Right forelimb (tissue), 1 donor: ENCODE results near the gene SPATA9.
"Not testable (repeated sequence)": the region's sequence is repeated elsewhere in the genome, so short reads cannot be mapped to it uniquely, and the experiment has no call there.

Source experiments
- DNase-seq: peaks from one replicate; pipeline ENCODE4 v3.0.0-alpha.2; 2018

SPATA9 gene

DNA sequence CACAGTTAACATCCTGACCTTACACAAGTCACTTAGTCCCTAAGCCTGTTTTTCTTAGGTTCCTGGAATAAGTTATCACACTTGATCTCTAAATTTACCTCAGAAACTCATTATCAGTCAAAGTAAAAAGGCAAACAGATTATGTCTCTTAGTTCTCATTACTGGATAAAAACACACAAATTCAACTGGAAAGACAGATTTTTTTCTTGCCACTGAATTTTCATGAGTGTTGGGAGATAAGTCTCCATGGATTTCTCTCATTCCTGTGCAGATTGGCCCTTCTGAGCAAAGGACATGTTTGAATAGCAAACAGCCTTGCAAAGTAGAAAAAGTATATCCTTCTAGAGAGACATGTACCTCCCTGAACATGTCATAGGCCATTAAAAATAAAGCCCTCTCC, 10.2 kb downstream of the SPATA9 start:
- no peak for DNase-seq

DNA sequence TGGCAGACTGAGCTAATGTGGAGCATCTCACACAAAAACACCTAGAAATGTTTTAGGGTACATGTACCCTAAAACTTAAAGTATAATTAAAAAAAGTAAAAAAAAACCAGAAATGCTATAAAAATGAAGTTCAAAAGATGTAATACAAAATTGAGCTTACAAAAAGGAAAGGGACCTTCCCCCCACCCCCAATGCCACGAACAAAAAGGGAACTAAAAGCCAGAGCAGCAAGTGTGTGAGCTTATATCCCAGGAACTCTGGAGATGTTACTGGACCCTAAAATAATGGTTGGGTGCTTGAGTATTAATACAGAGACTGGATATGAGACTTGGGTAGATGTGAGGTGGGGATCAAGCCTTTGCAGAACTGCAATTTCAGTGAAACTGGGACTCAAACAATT, 11.0 kb downstream of the SPATA9 start:
- no peak for DNase-seq

DNA sequence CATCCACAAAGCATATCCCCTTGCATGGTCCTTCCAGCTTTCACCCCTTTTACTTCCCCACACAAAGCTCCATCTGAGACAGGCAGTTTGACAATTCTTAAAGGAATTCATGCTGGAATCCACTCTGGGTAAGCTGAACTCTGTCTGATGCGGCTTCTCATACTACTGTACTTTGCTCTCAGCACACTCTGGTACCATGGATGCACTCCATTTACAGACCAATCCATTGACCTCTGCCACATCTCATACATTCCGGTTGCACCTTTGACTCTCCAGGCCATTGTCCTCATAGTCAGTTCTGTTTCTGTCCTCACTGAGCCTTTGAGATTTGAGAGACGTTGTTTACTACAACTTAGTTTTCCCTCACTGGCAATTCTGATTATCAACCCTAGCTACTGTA, 12.2 kb downstream of the SPATA9 start:
- no peak for DNase-seq

DNA sequence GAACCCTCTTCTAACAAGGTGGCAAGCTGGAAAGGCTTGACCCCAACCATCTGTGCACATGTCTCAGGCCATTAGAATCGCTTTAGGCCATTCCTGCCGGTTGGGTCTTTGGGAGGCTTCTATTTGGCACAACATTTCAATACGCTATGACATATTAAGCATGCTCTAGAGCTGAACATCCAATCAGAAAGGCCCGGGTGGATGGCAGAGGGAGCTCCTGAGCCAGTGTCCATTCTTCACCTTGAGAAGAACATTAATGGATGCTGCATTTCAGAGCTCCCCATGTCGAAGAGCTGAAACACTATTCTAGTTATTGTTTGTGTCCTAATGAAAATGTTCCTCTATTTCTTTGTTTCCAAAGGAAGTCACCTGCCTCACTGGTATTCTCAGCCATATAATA, 12.8 kb downstream of the SPATA9 start:
- DNase-seq: no peak

DNA sequence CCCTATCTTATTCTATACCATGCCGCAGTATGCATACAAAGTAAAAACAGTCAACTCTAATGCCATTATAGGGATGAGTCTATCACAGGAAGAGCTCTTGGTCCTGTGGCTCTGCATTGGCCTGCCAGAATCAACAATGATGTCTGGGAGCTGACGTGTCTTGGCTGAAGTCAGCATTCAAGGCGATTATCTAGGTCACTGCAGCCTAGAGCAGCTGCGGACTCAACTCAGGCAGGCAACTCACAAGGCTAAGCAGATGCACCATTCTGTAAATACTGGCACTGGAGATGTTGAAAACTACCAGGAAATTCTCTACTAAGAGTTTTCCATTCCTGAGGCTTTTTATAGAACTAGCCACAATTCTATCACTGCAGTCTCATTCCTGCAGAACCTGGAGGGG, 13.3 kb downstream of the SPATA9 start:
- no peak for DNase-seq

DNA sequence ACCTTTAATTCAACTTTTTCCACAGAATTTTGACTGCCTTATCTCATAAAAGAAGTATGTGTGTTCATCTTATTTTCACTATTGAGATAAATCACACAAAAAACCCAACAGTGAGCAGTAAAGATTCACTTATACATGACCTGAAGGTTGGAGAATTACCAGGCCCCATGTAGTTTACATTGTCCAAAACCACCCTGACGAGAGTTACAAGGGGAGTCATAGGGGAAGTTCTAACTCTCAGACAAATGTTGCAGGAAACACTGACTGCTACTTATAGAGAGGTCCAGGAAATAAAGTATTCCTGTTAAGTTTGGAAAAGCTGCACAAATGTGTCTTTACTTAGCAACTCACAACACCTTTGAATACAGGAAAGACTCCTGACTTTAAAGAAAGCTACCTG, 14.1 kb downstream of the SPATA9 start:
- no peak for DNase-seq

DNA sequence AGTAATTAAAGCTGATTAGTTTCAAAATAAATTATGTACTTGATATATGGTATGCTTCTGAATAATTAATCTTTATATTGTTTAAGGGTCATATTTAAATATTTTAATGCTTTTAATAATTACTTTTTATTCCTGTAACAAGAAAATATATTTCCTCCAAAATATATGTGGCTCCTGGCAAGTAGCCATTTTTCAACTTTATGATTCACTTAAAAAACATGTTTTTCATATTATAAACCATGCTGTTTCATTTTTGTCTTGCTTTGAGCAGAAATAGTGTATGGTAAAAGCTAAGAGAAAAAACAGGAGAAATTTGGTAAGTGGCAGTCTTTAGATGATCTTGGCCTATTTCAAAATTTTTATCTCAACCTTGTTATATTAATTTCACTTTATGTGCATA, 14.6 kb downstream of the SPATA9 start:
- no peak for DNase-seq

DNA sequence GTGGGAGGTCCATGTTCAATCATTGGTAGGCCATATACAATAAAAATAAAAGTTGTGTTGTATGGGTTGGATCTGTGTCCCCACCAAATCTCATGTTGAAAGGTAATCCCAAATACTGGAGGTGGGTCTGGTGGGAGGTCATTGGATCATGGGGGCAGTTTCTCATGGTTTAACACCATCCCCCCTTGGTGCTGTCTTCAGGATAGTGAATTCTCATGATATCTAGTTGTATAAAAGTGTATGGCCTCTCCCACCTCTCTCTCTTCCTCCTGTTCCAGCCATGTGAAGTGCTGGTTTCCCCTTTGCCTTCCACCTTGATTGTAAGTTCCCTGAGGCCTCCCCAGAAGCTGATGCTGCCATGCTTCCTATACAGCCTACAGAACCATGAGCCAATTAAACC, 15.1 kb downstream of the SPATA9 start:
- DNase-seq: no peak

DNA sequence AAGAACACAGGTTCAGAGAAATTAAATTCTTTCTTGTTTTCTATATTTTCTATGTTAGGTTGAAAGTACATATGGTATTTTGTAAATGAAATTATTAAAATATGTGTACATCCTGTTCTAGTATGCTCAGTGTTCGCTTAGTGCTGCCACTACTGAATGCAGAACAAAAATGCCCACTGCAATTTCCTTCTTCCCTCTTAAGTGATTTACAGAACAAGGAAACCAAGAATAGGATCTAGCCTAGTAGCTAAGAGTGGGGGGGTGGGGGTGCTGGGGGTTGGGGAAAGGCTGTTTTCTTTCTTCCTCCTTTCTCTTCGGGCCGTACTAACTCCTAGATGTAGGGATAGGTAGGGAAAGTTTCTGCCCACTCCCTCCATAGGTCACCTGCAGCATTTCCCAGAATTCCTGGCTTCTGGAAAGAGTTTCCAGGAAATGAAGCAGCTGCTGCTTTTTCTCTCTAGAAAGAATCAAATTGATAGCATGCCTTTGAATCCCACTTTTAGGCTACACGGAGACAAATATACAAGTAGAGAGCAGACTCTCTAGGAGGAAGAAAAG, 15.7 kb downstream of the SPATA9 start:
- no peak for DNase-seq

DNA sequence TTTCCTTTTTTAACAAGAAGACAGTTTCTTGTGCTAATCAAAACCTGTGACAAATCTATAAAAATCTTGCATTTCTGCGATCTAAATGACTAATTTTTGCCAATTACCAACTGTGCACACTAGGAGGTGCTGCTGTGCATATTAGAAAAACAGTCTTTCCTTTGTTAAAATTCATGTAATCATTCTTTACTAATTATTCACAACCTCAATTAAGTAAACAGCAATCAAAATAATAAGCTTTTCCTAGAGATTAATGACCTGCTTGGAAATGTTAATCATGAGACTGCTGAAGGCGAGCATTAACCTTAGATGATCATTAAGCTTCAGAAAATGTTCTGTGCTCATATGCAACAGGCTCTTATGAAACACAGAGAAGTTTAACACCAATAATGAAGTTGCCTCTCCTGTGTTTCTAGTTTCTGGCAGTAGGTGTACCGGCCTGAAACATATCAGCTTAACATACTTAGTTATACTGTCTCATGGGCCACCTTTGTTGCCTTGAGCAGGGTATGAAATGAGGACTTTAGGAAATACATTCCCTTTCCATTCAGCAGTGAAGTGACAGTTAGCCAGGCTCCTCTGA, 18.5 kb downstream of the SPATA9 start:
- no peak for DNase-seq

DNA sequence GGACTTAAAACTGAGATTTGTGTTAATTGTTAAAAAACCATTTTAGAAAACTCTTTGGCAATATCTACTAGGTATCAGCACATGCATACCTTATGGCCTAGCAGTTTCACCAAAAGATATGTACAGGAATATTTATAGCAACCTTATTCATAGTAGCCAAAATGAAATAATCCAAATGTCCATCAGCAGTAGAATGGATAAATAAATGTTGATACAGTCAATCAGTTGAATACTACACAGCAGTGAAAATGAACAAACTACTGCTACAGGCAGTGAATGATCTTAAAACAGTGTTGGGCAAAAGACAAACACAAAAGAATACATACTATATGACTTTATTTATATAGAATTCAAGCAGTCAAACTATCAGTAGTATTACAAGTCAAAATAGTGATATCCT, 19.8 kb downstream of the SPATA9 start:
- DNase-seq: no peak

DNA sequence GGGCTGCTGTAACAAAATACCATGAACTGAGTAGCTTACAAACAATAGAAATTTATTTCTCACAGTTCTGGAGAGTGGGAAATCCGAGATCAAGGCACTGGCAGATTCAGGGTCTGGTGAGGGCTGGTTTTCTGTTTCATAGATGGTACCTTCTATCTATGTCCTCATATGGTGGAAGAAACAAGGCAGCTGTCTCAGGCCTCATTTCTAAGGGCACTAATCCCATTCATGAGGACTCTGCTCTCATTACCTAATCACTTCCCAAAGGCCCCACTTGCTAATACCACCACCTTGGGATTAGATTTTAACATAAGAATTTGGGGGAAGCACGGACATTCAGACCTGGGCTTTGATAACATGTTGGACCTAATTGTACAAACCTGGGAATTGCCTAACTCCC, 22.7 kb downstream of the SPATA9 start:
- DNase-seq: no peak

DNA sequence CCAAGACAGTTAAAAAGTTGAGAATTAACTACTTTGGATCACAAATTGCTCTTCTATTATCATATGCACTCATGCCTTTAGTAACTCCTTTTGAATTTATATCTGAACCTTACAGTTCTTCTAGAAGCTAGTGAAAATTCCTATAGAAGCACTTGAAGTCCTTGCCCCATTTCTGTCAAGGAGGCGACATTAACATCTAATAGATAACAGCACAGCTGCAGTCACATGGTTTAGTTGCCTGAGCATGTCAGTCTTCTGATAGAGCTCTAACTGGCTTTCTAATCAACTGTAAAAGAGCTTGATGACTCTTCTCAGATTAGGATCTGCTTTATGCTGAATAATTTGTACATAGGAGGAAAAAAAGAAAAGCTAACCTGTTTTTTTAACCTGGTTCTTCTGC, 27.2 kb downstream of the SPATA9 start:
- DNase-seq: no peak

DNA sequence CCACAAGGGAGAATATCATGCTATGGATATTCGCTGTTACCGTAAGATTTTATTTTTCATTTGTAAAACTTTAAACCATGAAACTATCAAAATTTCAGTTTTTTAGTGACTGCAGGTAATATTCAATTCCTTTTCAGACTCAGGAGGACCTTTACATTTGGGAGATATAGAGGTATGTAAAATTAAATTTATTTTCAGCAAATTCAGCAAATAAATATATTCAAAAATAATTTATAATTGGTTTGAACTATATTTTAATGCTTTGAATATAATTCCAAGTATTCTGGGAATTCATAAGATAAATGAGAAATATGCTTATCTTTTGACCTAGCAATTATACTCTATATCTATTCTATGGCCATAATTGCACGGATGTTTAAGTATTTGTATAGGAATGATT, 28.6 kb downstream of the SPATA9 start:
- no peak for DNase-seq

DNA sequence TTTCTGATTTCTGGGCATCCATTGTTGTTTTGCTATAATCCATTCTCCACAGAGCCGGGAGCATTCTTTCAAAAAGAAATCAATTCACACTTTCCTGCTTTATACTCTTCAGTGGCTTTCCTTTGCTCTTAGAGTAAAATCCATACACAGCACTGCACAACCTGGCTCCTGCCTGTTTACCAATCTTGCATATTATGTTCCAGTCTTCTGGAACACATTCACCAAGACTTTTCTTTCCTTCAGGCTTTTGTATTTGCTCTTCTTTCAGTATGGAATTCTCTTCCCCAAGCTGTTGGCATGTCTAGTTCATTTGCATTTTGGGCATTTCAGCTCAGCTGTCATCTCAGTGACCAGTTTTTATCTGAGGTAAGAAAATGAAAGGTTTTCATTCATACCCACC, 29.9 kb downstream of the SPATA9 start:
- DNase-seq: no peak

DNA sequence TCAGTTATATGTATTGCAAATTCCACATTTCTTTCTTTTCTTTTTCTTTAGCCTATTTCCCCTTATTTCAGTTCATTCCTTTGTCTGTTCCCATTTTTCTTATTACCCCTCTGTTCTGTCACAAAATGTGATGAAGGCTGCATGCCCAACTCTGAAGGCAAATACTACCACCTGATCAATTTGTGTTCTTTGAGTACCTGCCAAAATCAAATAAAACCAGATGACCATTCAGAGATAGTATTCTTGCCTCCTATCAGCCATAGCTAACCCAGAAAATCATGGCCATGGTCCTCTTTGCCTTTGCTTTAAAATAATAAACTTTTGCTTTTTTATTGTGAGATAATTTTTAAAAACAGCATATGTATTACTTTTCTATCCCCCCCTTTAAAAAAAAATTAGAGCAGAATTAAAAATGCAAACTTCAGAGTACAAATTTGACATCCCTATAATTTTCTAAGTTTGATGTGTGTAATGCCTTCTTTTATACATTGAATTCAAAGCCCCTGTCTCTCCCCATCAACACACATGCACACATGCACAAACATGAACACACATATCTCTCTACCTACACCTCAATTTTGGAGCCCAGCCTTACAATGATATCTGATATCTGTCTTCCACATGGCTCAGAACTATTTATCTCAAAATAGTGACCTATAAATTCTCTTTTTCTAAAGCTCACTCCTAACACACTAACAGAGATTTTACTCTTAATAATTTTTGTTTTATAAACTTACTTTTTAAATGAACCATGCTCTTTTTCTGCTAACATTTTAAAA, 32.8 kb downstream of the SPATA9 start:
- DNase-seq: no peak

DNA sequence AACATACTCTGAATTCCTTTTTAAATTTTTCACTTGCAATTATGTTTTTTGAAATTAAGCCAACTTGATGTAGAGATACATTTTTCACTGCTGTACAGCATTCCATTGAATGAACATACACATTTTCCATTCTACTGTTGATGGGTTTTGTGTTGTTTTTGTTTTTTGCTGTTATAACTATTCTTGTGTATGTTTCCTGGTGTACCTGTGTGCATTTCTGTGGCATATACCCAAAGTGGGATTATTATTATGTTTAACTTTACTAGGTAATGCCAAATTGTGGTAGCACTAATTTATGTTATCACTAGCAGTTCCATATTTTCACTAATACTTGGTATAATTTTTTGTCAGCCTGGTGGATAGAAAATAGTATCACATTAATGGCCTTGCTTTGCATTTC, 33.5 kb downstream of the SPATA9 start:
- DNase-seq: no peak

DNA sequence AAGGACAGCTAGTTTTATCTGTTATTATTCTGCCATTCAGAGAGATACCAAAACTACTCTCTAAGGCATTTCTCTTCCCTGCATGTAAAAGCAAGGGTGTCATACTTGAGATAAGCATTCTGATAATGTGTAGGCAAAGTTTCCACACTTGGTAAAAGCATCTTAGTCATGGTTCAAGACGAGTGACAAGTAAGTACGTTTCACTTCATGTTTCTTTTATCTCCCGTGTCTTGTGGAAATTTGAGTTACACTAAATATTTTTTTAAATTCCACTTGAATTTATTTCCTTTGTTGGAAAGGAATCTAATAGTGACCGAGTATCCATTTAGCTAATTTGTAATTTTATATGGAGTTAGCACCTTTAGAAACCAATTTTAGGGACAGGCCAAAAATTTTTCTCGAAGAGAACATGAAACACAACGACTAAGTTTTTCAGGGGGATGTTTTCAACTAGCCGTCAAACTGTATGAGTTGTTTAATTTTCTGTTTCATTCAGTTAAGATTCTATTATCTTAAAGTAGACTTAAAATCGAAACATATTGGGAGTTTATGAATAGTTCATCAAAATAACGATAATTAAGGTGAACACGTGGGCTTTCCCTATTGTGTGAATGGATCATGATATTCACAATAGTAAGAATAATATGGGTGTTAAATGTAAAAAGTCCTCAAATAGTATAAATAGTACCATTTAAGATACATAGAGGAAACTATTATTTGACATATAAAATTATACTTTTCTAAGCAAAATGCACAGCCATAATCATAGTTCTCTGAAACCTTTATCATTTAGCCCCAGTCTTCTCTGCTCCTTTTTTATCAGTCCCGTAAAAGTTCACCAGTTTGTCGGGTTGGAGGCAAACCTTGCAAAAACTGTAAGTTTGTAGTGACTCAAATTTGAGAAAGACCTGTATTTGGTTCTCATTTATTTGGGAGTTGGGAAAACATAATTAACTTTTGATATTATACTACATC, 34.6 kb downstream of the SPATA9 start:
- no peak for DNase-seq

DNA sequence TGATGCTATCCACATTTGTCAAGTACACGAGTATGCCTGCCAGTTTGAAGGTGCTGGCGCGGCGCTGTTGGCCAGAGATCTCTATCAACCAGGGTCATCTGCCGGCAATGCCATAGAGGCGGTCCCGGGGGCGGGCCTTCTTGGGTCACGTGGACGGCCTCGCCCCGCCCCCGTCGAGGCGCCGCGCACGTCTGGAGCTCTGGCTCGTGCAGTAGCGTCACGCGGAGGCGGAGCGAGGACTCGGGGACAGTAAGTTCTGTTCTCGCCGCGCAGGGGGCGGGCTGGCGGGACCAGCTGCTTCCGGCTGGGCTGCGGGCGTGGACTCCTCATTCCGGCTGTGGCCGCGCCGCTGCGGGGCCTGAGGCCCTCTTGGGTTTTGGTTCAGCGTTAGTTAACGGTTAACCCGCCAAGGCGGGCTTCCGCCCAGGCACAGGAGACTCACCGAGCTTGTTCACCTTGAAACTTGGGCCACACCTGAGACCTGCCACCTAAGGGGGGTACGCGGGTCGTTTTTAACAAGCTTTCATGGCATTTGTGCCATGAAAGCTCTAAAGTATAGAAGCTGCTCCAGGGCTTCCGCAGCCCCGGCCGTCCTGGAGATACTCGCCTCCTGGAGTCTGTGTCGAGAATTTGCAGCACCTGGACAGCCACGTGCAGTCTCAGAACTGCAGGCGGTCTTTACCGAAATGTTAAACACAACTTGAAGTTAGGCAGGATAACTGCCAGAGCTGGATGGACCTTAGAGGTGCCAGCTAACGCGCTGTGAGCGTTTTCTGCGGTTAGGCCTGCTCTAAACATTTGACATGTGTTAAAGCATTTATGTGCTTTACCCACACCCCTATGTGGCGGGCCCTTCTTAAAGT, 36.0 kb downstream of the SPATA9 start, which contains the start of gene RFESD:
Gene RFESD, plus strand, starts transcription at position 209 of the 863 bp plus-strand sequence. CDS start 5,495 bp downstream, outside the sequence.
- DNase-seq: peak; percentile 96

DNA sequence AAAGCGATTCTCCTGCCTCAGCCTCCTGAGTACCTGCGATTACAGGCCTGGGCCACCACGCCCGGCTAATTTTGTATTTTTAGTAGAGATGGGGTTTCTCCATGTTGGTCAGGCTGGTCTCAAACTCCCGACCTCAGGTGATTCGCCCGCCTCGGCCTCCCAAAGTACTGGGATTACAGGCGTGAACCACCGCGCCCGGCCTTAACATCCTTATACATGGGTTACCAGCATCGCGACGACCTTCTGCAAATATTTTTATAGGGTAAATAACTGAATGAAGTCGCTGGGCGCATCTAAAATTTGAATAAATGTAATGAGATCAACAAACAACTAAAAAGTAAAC, 36.6 kb downstream of the SPATA9 start:
- not testable (repeated sequence) for DNase-seq

DNA sequence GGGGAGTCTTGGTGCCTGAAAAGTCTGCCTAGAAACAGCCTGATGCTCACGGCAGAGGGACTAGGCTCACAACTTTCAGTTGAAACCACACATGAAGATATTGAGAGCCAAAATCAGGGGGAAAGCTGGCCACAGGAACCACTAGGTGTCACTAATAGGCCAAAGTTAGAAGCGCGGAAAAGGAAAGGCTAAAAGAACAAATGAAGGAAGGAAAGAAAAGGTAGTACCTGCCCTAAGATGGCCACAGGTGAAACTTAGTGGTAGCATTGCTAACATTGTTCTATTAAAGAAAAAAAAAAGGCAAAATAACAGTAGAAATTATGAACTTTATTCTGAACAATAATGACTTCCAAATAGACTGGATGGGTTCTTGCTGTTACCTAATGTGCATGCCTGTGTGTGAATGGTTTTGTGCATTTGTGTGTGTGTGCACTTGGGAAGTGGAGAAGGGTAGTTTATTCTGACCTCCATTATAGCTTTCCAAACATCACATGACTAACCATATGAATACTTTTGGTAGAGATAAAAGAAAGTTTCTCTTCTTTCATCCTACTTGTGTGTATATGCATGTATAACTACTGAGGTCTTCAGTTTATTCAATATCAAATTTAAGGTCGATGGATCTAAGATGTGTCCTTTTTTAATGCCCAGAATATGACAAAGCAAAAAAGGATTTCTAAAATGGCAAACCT, 38.3 kb downstream of the SPATA9 start:
- DNase-seq: no peak

DNA sequence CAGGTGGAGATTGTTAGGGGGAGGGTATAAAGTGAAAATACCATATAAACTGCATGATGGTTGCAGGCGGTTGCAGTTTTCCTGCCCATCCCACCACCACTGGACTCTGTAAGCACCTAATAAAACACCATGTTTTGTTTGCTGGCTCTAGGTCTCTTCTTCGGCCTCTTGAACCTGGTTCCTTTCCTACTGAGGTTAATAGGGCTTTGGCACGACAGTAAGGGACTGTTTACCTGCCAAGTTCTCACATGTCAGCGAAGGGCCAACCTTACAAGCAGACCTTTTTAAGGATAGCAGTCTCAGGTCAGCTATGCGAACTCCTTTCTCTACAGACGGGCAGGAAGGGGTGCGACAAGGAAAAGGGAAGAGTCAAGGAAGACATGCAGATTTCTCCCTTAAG, 39.6 kb downstream of the SPATA9 start:
- DNase-seq: no peak
